ENCODE results near the gene PRRC2B.

PRRC2B gene

GRCh38 chr9:131534721-131535237 lies 140.9 kb downstream of the PRRC2B start:
- no peak overlapping the region for H2AFZ ChIP-seq (ENCODE audit: low read depth, low read length)
- peaks cover 10% of the 10 kb centered on the region; the same call in 1 of the 2 replicates for H3K4me1 ChIP-seq (ENCODE audit: low read length)
- no peaks in the 10 kb centered on the region for H3K9me3 ChIP-seq (ENCODE audit: insufficient read depth, low read length)
- peaks cover 11% of the 10 kb centered on the region for H3K79me2 ChIP-seq (ENCODE audit: low read length)
- H3K4me2 ChIP-seq (ENCODE audit: low read length), result no peak overlapping the region
- no peak overlapping the region for H3K9ac ChIP-seq (ENCODE audit: low read length)
- H3K36me3 ChIP-seq (replicated peaks; ENCODE audit: low read depth, low read length), result no peaks in the 10 kb centered on the region
- H3K27me3 ChIP-seq (ENCODE audit: low read depth, low read length), result no peaks in the 10 kb centered on the region
- no peak for TF ChIP-seq CTCF (IDR thresholded peaks at IDR 0.05; ENCODE audit: low read depth, low read length)
- no peak for TF ChIP-seq EZH2phosphoT487 (IDR thresholded peaks at IDR 0.05; ENCODE audit: low read depth)
- no peak overlapping the region for H3K27ac ChIP-seq (ENCODE audit: low read length)
- no peaks in the 10 kb centered on the region for H4K20me1 ChIP-seq (ENCODE audit: insufficient read depth, low read length)
- H3K4me3 ChIP-seq (ENCODE audit: low read length), result no peak overlapping the region

- H3K4me1 ChIP-seq (ENCODE audit: low read length), result no peaks in the 10 kb centered on the region
- H3K27me3 ChIP-seq (ENCODE audit: low read depth, low read length), result no peaks in the 10 kb centered on the region
- no peak overlapping the region for H3K4me3 ChIP-seq (ENCODE audit: low read length)
- no peak overlapping the region for H3K9ac ChIP-seq (ENCODE audit: low read length)
- 0 out of 2 replicates have a peak, but pooled peaks cover 3% of the 10 kb centered on the region for H3K9me3 ChIP-seq (ENCODE audit: insufficient read depth, low read length)
- H3K4me2 ChIP-seq (ENCODE audit: low read length), result no peak overlapping the region
- no peak for TF ChIP-seq EZH2phosphoT487 (IDR thresholded peaks at IDR 0.05; ENCODE audit: low read depth)
- no peak for TF ChIP-seq CTCF (IDR thresholded peaks at IDR 0.05; ENCODE audit: low read depth, low read length)
- H2AFZ ChIP-seq (ENCODE audit: low read depth, low read length), result no peak overlapping the region
- H4K20me1 ChIP-seq (ENCODE audit: insufficient read depth, low read length), result no peaks in the 10 kb centered on the region
- no peaks in the 10 kb centered on the region for H3K36me3 ChIP-seq (replicated peaks; ENCODE audit: low read depth, low read length)
- no peaks in the 10 kb centered on the region for H3K79me2 ChIP-seq (ENCODE audit: low read length)
- no peak overlapping the region for H3K27ac ChIP-seq (ENCODE audit: low read length)
Measured at GRCh38 chr9:131537946-131538345, 144.1 kb downstream of the PRRC2B start.

GRCh38 chr9:131539223-131539923 lies 145.5 kb downstream of the PRRC2B start:
- Histone ChIP-seq H3K79me2 (ENCODE audit: low read length) (no peaks in the 10 kb centered on the region), H3K4me1 (ENCODE audit: low read length) (no peaks in the 10 kb centered on the region), H3K4me2 (ENCODE audit: low read length) (no peak overlapping the region), H3K36me3 (replicated peaks; ENCODE audit: low read depth, low read length) (no peaks in the 10 kb centered on the region), H3K9me3 (ENCODE audit: insufficient read depth, low read length) (peaks cover 11% of the 10 kb centered on the region), H2AFZ (ENCODE audit: low read depth, low read length) (no peak overlapping the region), H3K4me3 (ENCODE audit: low read length) (no peak overlapping the region), H4K20me1 (ENCODE audit: insufficient read depth, low read length) (no peaks in the 10 kb centered on the region), H3K9ac (ENCODE audit: low read length) (no peak overlapping the region), H3K27ac (ENCODE audit: low read length) (no peak overlapping the region), H3K27me3 (ENCODE audit: low read depth, low read length) (no peaks in the 10 kb centered on the region)
- TF ChIP-seq EZH2phosphoT487 (IDR thresholded peaks at IDR 0.05; ENCODE audit: low read depth), result no peak
- TF ChIP-seq CTCF (IDR thresholded peaks at IDR 0.05; ENCODE audit: low read depth, low read length), result no peak

GRCh38 chr9:131543141-131543540 lies 149.3 kb downstream of the PRRC2B start:
- H3K27me3 ChIP-seq (ENCODE audit: low read depth, low read length), result no peaks in the 10 kb centered on the region
- H3K79me2 ChIP-seq (ENCODE audit: low read length), result no peaks in the 10 kb centered on the region
- H3K9me3 ChIP-seq (ENCODE audit: insufficient read depth, low read length), result peaks cover 11% of the 10 kb centered on the region
- H3K9ac ChIP-seq (ENCODE audit: low read length), result no peak overlapping the region
- H3K4me3 ChIP-seq (ENCODE audit: low read length), result no peak overlapping the region
- H3K27ac ChIP-seq (ENCODE audit: low read length), result no peak overlapping the region
- H3K4me1 ChIP-seq (ENCODE audit: low read length), result no peaks in the 10 kb centered on the region
- TF ChIP-seq CTCF (IDR thresholded peaks at IDR 0.05; ENCODE audit: low read depth, low read length) (no peak), EZH2phosphoT487 (IDR thresholded peaks at IDR 0.05; ENCODE audit: low read depth) (no peak)
- no peaks in the 10 kb centered on the region for H3K36me3 ChIP-seq (replicated peaks; ENCODE audit: low read depth, low read length)
- no peak overlapping the region for H2AFZ ChIP-seq (ENCODE audit: low read depth, low read length)
- no peaks in the 10 kb centered on the region for H4K20me1 ChIP-seq (ENCODE audit: insufficient read depth, low read length)
- H3K4me2 ChIP-seq (ENCODE audit: low read length), result no peak overlapping the region
